Measurements from ENCODE around the gene TSN.
A peak's percentile ranks its signal among the peaks of the same experiment; 100 is the strongest.
"Not testable (repeated sequence)": the region's sequence is repeated elsewhere in the genome, so short reads cannot be mapped to it uniquely, and the experiment has no call there.

Gene TSN

DNA sequence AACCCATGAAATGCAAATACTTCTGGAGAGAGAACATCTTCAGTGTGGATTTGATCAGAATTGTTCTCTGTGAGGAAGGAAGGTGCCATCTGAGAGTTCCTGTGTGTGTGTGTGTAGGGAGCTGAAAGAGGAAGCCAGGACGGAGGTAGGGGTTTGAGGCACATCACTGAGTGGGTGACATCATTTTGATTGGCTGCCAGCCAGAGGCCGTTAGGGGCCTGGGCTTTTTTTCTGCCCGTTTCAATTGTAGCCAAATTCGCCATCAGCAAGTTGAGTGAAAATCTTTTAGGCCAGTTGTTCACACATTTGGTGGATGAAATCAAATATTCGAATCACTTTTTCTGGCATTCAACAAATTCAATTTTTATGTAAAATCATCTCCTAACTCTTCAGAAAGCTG, 48.9 kb downstream of the TSN start:
- DNase-seq: no peak

DNA sequence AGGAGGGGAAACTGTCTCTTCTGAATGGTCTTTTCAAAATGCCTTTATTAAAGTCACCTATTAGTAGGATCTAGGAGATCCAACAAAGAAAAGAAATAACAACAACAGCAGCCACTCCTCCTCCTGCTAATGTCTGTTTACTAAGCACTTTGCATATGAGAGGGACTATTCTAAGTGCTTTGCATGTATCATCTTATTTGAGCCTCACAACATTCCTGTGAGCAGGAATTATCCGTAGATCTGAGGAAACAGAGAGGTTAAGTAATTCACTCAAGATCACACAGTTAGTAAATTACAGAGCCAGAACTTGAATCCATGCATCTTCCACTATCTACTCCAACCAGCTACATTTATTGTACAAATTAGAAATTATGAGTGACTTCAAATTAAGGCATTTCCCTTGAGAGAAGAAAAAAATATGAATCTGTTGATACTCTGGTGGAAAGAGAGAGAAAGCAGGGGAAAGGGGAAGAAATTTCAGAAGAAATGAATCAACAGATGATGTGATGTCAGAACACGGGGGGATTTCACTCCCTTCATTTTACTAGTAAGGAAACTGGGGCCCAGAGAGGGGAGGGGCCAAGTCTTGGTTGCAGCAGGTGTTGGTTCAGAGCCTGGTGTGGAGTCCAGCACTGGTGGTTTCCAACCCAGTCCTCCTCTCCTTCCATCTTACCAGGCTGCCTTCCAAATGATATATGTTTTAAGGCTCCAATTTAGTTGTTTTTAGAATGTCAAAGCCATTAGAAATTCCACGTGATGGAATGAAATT, 49.7 kb downstream of the TSN start:
- no peak for DNase-seq

- no peak for DNase-seq
These were observed 50.3 kb downstream of the TSN start for GRCh38 chr2:121805766-121806143.

- not testable (repeated sequence) for DNase-seq
These were observed 52.3 kb downstream of the TSN start for GRCh38 chr2:121807771-121808170.

DNA sequence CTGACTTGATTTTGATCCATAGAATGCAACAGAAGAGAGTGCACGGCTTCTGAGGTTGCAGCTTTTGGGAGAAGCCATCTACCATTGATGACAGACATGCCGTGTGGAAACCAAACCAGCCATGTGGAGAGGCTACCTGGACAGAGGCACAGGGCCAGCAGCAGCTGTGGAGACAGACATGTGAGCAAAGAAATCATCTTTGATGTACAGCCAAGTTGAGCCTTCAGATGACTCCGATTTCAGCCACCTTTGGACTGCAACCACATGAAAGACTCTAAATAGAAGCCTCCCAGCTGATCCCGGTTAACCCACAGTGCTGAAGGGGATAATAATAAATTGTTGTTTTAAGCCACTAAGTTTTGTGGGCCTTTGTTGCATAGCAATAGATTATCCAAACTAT, 54.2 kb downstream of the TSN start:
- DNase-seq: no peak

GRCh38 chr2:121810959-121811853, 55.8 kb downstream of the TSN start:
- peak; percentile 3 for DNase-seq

GRCh38 chr2:121813083-121813482, 57.6 kb downstream of the TSN start:
- not testable (repeated sequence) for DNase-seq

GRCh38 chr2:121815216-121815615, 59.8 kb downstream of the TSN start:
- no peak for DNase-seq

- DNase-seq: no peak
These were observed 61.3 kb downstream of the TSN start for GRCh38 chr2:121816797-121817196.

DNA sequence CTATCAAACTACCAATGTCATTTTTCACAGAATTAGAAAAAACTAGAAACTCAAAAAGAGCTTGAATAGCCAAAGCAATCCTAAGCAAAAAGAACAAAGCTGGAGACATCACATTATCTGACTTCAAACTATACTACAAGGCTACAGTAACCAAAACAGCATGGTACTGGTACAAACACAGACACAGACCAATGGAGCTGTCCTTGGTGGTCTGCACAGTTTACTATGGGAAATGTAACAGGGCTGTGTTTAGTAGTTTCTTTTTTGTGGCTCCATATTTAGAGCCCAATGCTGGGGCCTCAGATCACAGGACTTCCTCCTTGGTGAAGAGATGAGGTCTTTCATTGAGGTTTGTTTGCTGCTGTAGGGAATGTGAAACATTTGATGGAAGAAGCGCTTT, 61.9 kb downstream of the TSN start:
- DNase-seq: not testable (repeated sequence)

Data from stimulated activated CD4-positive, alpha-beta T cell treated with anti-CD3 and anti-CD28 coated beads, Interleukin-12 subunit alpha, Interleukin-12 subunit beta, amount 100 ng/mL, for 4 hours (primary cell).